GM21515 (cell line): ENCODE measurements around the gene OR51E1.

Experiments used
- ATAC-seq: cut with Tn5 transposase; IDR thresholded peaks from one replicate; pipeline ENCODE4 v1.9.1; 2021; ENCODE audit not compliant: unreplicated experiment

OR51E1 gene, protein sequence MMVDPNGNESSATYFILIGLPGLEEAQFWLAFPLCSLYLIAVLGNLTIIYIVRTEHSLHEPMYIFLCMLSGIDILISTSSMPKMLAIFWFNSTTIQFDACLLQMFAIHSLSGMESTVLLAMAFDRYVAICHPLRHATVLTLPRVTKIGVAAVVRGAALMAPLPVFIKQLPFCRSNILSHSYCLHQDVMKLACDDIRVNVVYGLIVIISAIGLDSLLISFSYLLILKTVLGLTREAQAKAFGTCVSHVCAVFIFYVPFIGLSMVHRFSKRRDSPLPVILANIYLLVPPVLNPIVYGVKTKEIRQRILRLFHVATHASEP

GRCh38 chr11:4643682-4644081, at the start of gene OR51E1:
Gene OR51E1 (plus strand): TSS chr11:4643982. CDS start chr11:4652527, 8,545 bp downstream.
- no peak for ATAC-seq

DNA sequence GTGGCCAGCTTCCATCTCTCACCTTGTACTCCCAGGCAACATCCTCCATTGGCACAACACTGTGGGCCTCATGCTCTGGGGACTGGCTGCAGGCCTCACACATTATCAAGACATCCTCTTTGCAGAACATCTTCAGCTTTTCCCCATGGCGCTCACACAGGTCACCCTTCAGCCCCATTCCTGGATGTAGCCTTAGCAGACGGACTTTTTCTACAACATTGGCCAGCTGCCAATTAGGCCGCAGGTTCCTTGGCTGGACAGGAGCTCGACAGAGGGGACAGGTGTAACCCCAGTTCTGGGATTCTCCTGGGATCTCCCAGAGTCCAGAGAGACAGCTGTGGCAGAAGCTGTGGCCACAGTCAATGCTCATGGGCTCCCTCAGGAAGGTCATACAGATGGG, 38.7 kb upstream of the OR51E1 start:
- no peak for ATAC-seq

- ATAC-seq, result no peak
These were observed 37.4 kb upstream of the OR51E1 start for GRCh38 chr11:4606231-4607015.

DNA sequence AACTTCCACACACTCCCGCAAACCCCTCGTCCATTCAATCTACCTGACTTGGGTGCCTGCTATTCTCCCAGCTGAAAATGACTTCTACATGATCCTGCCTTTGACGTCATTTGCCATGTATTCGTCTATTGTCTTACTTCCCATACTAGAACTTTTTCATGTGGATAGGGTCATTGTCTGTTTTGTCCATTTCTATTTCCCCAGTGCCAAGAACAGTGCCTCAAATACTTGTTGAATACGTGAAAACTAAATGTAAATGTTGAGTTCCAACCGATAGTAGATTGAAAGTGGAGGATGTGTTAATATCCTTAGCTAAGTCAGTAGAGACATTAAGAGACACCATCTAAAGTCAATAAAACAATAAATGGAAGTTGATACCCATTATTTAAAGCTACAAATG, 36.7 kb upstream of the OR51E1 start:
- no peak for ATAC-seq

- ATAC-seq, result peak; percentile 100
These were observed 35.8 kb upstream of the OR51E1 start, which contains the start of gene TRIM68 for GRCh38 chr11:4607781-4608666. Gene TRIM68 (minus strand): TSS chr11:4608231. CDS start chr11:4605504, 2,727 bp downstream.

DNA sequence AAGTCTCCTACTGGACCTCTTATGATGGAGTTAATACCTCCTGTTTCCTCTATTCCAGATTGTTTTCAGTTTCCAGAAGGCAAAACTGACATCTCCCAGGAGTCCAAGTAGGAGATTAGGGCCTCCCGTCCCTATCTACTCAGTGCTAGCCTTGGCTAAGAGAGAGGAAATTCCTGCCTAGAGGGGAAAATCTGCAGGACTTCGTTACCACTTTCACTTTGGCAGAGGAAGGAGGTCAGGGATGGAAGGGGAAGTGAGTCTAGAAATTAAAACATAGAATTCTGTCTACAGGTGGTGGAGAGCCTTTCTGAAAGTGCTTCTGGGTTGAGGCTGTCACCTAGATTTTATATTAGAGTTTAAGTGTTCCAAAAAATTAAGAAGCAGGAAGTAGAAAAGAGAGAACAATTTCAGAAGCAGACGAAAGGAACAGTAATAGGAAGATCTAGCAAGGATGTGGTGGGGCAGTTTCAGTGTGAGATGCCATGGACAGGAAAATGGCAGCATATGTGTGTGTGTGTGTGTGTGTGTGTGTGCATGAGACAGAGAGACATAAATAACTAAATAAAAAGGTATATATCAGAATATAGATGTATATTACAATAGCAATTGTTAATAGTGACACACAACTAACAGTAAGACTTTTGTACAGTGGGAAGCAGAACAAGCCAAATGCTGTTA, 33.4 kb upstream of the OR51E1 start:
- no peak for ATAC-seq

DNA sequence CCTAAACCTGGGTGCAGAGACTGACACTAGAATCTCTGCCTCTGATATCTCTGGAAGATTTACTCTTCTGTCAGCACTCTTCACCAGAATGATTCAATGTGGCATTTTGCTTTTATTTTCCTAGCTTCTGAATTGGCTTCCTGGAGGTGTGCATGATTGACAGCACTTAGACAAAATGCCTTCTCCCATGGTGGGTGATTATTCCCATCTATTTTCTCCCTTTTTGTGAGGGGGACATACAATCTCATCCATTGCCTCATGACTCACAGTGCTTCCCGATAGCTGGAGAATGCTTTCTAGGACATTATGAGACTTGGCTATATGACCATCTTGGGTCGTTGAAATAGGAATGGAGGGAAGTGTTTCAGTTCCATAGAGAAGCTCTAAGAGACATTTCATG, 31.8 kb upstream of the OR51E1 start:
- no peak for ATAC-seq

- no peak for ATAC-seq
These were observed 27.8 kb upstream of the OR51E1 start for GRCh38 chr11:4615856-4616444.

DNA sequence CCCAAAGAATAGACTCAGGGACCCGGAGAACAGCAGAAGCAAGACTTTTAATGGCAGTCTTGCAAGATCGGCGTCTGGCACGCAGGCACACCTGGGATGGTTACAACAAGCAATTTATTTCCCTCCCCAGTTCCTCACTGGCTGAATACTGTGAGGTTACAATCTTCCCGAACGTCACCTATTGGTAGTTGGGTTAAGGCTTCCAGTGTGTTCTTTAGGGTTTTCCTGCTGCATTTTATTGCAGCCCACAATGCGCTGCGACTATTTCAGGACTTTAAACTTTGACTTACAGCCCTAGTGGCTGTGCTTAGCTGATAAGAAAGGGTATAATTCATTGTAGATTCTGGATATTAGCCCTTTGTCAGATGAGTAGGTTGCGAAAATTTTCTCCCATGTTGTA, 24.3 kb upstream of the OR51E1 start:
- ATAC-seq, result no peak

DNA sequence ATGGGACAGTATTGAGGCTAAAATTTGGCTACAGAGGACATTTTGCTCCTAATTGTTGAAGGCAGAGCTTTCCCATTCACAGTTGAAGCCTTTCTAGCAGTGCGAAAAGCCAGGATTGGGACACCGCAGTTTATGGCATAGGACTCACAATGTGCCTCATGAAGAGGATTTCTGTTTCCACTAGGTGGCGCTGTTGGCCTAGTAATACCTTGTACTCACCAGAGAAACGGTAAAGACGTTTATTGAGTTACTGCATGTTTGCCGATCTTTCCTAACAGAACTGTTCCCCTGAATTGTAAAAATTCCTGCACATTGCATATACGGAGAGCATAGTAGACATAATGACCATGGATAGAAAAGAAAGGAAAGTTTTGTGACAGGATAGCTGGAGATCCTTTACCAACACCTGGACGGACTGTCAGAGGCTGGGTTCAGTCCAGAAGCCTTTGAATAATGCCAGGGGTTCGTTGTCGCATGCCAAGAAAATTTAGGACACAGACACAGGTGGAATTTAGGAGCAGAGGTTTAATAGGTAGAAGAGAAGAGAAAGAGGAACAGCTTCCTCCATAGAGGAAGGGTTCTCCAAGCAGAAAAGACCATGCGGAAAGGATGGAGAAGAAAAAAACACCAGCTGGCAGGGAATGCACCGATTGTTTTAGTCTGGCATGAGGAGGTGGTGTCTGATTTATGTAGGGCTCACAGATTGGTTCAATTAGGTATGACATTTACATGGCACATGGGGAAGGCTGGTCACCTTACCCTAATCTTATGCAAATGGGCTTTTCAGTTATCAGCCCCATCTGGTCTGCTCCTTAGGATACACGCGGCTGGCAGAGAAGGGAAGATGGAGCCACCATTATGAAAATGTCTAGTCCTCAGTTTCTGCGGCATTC, 17.3 kb upstream of the OR51E1 start:
- ATAC-seq, result peak; percentile 64

- no peak for ATAC-seq
These were observed 7.6 kb upstream of the OR51E1 start for GRCh38 chr11:4636136-4636535.

DNA sequence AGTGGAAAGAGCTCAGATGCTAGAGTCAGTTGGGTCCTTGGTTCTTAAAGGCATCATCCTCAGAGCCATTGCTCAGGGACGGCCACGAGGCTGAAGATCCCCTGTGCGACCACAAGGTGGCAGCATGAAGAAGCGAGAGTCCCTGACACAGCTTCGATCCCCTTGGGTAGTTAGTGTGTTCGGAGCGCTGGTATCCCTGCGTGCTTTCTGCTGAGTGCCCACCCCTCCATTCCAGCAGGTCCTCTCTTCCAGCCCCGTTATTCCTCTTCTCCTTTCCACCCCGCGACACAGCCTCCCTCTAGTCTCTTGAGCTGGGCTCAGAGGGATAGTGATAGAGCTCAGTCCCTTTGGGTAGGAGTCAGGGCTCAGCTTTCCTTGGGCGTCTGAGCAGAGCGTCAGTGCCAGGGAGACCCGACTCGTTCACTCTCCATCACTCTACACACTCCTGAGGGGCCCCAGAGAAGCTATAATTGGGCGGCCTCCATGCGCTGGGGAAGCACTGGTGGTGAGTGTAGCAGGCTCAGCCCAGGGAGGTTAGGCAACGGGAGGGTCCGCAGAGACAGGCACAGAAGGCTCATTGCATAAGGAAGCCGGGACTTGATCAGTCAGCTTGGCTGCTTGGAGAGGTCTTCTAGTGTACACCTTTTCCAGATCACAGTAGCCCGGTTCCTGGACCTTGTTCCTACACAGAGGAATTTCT, 6.7 kb upstream of the OR51E1 start, which contains the start of gene OR51D1:
Gene OR51D1 (plus strand): TSS at position 516 of the 700 bp plus-strand sequence. CDS start 2,314 bp downstream, outside the sequence.
- peak; percentile 96 for ATAC-seq

DNA sequence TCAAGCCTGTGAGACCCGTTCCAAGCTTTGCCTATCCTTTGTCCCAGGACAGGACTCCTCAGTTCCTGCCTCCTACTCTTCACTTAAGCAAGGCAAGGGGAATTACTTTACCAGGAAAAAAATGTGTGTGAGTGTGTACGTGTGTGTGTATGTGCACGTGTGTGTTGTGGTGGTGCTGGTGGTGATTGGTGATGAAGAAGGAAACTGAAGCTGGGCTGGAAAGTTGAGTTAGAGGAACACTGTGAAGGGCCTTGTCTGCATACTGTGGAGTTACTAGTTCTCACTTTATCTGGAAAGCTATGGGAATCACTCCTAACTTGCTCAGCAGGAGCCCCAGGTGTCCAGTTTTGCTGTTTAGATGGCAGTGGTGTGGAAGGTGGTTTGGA, 6.1 kb upstream of the OR51E1 start:
- no peak for ATAC-seq

DNA sequence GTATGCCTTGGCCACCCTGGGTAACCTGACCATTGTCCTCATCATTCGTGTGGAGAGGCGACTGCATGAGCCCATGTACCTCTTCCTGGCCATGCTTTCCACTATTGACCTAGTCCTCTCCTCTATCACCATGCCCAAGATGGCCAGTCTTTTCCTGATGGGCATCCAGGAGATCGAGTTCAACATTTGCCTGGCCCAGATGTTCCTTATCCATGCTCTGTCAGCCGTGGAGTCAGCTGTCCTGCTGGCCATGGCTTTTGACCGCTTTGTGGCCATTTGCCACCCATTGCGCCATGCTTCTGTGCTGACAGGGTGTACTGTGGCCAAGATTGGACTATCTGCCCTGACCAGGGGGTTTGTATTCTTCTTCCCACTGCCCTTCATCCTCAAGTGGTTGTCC, 3.9 kb upstream of the OR51E1 start:
- ATAC-seq, result no peak

DNA sequence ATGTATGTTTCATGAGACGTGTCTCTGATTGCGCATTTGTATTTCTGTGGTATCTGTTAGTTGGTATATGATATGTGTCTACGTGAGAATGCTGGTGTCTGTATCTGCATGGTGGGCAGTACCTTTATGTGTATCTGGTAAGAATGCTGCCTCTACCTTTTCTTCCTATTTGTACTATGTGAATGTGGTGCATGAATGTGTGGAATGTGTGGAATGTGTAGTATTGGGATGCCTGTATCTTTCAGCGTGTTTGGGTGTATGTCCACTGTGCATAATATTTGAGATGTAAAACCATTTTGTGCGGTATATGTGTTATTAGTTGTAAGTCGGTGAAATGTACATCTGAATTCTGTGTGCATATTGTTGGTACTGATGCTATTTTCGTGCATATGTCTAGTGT, 2.3 kb upstream of the OR51E1 start:
- no peak for ATAC-seq

GRCh38 chr11:4642043-4642442, 1.7 kb upstream of the OR51E1 start:
- ATAC-seq, result no peak

- ATAC-seq, result no peak
These were observed 706 bp upstream of the OR51E1 start for GRCh38 chr11:4643076-4643475.

- no peak for ATAC-seq
These were observed 451 bp downstream of the OR51E1 start for GRCh38 chr11:4644233-4644632.

DNA sequence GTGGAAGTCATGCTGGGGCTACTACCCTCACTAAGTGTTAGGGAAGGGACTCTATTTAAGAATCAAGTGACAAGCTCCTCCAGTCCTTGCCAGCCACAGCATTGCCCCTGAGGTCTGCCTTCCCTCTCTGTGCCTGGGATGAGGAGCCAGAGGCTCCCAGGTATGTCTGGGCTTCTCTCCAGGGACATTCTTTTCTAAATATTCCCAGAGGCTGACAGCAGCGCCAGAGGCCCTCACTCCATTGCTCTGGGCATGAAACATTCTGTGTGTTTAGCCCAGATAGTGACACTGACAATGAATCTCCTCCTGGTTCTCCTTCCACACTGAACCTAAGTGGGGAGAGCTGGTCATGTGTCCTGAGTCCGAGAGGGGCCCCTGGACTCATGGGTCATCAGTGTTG, 2.2 kb downstream of the OR51E1 start:
- no peak for ATAC-seq
